Cardiac muscle cell (in vitro differentiated cells and primary cell): Measurements from ENCODE around the gene ALPL. TPM values are rescaled to one million over a fixed set of nuclear protein-coding genes. Genes with fewer than 3 reads are reported as not detected.

ENCODE experiments used
- DNase-seq, 2 donors: peaks; one replicate each; pipeline versions ENCODE4 v3.0.0 to v3.0.0-alpha.2; 2010 to 2017; ENCODE audit warnings: low read depth in 1 of 2, low spot score in 1 of 2
- H3K27ac ChIP-seq: fragments of 200-600 bp; sonication (generic); 2 replicates; pipeline ENCODE4 v1.5.1; 2016
- H3K27me3 ChIP-seq: fragments of 200-600 bp; sonication (generic); 2 replicates; pipeline ENCODE4 v1.6.0; 2016; ENCODE audit warnings: control low read depth
- H3K36me3 ChIP-seq: fragments of 200-600 bp; sonication (generic); 2 replicates; pipeline ENCODE4 v1.5.1; 2016; ENCODE audit warnings: control low read depth
- H3K4me1 ChIP-seq: fragments of 200-600 bp; sonication (generic); 2 replicates; pipeline ENCODE4 v1.8.1; 2017; ENCODE audit warnings: low read depth, mild to moderate bottlenecking, mixed run types
- H3K4me3 ChIP-seq: fragments of 200-600 bp; sonication (generic); 2 replicates; pipeline ENCODE4 v1.5.1; 2016; ENCODE audit warnings: mild to moderate bottlenecking
- H3K9me3 ChIP-seq: fragments of 200-600 bp; sonication (generic); 2 replicates; pipeline ENCODE4 v1.5.1; 2017; ENCODE audit warnings: low read depth, mild to moderate bottlenecking, control low read depth
- polyA plus RNA-seq: library from polyadenylated mRNA; unstranded; fragments of >200 nt; fragmentation: Nextera tagmentation; extraction: Ambion mirVana; gene quantifications from 2 replicates; pipeline ENCODE4 v1.2.1, GENCODE V29; 2016
- total RNA-seq: library from RNA; depleted of rRNA; stranded (reverse); fragments of >200 nt; gene quantifications from 2 replicates; pipeline ENCODE4 v1.2.3, GENCODE V29; 2016
- TF ChIP-seq, protein P1 (sequence below): IDR thresholded peaks from 2 replicates; pipeline ENCODE4 v1.5.1; 2012; ENCODE audit warnings: low read depth, mild to moderate bottlenecking, low read length

The ALPL gene
- total and polyA plus RNA-seq, 2 experiments from 2014 or later: 0.21 to 0.27 TPM

DNA sequence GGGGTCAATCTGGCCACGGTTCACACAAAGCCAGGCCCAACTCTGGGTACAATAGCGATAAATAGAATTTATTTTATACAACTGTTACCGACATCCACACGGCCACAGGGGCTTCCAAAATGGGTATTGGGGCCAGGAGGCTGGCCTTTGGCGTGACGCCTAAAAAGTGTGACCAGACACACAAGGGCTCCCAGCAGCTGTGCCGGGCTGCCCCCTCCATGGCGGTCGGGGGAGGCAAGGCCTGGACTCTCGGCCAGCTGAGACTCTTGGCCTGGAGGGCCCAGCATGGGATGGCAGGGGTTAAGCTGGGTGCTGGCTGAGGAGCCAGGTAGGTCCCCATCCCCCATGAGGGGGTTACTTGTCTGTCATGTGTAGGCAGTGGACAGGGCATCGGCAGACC lies 87.0 kb downstream of the ALPL start:
- Histone ChIP-seq H3K27ac (no peak overlapping the region), H3K36me3 (no peaks in the 10 kb centered on the region), H3K4me3 (no peak overlapping the region), H3K4me1 (no peaks in the 10 kb centered on the region), H3K9me3 (no peaks in the 10 kb centered on the region), H3K27me3 (no peaks in the 10 kb centered on the region)
- no peak for DNase-seq
- TF ChIP-seq, protein P1, sequence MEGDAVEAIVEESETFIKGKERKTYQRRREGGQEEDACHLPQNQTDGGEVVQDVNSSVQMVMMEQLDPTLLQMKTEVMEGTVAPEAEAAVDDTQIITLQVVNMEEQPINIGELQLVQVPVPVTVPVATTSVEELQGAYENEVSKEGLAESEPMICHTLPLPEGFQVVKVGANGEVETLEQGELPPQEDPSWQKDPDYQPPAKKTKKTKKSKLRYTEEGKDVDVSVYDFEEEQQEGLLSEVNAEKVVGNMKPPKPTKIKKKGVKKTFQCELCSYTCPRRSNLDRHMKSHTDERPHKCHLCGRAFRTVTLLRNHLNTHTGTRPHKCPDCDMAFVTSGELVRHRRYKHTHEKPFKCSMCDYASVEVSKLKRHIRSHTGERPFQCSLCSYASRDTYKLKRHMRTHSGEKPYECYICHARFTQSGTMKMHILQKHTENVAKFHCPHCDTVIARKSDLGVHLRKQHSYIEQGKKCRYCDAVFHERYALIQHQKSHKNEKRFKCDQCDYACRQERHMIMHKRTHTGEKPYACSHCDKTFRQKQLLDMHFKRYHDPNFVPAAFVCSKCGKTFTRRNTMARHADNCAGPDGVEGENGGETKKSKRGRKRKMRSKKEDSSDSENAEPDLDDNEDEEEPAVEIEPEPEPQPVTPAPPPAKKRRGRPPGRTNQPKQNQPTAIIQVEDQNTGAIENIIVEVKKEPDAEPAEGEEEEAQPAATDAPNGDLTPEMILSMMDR: no peak

DNA sequence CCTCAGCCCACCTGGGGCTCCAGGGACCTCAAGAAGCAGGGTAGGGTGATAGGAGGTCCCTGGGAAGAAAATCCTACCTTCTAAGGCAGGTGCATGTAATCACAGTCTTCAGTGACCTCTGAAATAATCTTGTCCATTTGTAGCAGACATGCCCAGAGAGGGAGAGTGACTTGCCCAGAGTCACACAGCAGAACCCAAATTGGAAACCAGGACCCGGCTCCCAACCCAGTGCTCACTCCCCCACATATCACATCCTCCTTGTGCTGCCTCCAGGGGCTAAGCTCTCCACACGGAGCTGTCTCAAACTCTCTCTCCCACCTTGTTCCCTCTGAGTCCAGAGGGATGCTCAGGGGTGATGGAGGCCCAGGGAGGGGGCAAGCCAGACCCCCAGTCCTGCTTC lies 87.4 kb downstream of the ALPL start:
- no peak overlapping the region for H3K27ac ChIP-seq
- H3K4me1 ChIP-seq: no peaks in the 10 kb centered on the region
- DNase-seq: no peak
- no peaks in the 10 kb centered on the region for H3K36me3 ChIP-seq
- H3K27me3 ChIP-seq: no peaks in the 10 kb centered on the region
- H3K4me3 ChIP-seq: no peak overlapping the region
- H3K9me3 ChIP-seq: no peaks in the 10 kb centered on the region
- TF ChIP-seq, protein P1: no peak

GRCh38 chr1:21597753-21598152 lies 88.5 kb downstream of the ALPL start:
- no peak overlapping the region for H3K4me3 ChIP-seq
- H3K27ac ChIP-seq: no peak overlapping the region
- no peaks in the 10 kb centered on the region for H3K36me3 ChIP-seq
- H3K27me3 ChIP-seq: no peaks in the 10 kb centered on the region
- H3K4me1 ChIP-seq: no peaks in the 10 kb centered on the region
- no peaks in the 10 kb centered on the region for H3K9me3 ChIP-seq
- DNase-seq: no peak
- TF ChIP-seq, protein P1: no peak

- no peak overlapping the region for H3K27ac ChIP-seq
- no peaks in the 10 kb centered on the region for H3K4me1 ChIP-seq
- no peaks in the 10 kb centered on the region for H3K27me3 ChIP-seq
- no peaks in the 10 kb centered on the region for H3K36me3 ChIP-seq
- H3K9me3 ChIP-seq: no peaks in the 10 kb centered on the region
- TF ChIP-seq, protein P1: no peak
- no peak overlapping the region for H3K4me3 ChIP-seq
- no peak for DNase-seq
These were observed 89.2 kb downstream of the ALPL start for GRCh38 chr1:21598417-21598816.

DNA sequence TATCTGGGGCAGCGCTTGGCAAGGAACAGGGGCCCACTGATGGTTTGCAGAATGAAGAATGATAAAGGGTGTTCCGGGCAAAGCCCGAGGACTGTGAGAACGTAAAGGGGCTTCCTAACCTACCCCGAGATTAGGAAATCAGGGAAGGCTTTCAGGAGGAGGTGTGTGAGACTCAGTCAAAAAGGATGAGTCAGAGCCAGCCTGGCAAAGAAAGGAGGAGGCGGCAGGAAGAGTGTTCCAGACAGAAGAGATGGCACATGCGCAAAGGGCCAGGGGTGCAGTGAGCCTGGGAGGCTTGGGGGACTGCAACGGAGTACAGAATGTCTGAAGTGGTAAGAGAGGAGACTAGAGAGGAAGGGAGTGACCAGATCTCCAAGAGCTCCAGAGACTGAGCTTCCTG lies 89.7 kb downstream of the ALPL start:
- Histone ChIP-seq H3K27me3 (no peaks in the 10 kb centered on the region), H3K9me3 (no peaks in the 10 kb centered on the region), H3K36me3 (no peaks in the 10 kb centered on the region), H3K4me3 (no peak overlapping the region), H3K27ac (no peak overlapping the region), H3K4me1 (no peaks in the 10 kb centered on the region)
- no peak for DNase-seq
- TF ChIP-seq, protein P1: no peak

- Histone ChIP-seq H3K9me3 (no peaks in the 10 kb centered on the region), H3K27me3 (no peaks in the 10 kb centered on the region), H3K36me3 (no peaks in the 10 kb centered on the region), H3K27ac (no peak overlapping the region), H3K4me3 (no peak overlapping the region), H3K4me1 (no peaks in the 10 kb centered on the region)
- TF ChIP-seq, protein P1: no peak
- DNase-seq: no peak
These were observed 90.2 kb downstream of the ALPL start for GRCh38 chr1:21599402-21599801.
